ENCODE data around the gene PSMG2.

Gene PSMG2

GRCh38 chr18:12767580-12768155 lies 64.8 kb downstream of the PSMG2 start:
- no peak for DNase-seq

- DNase-seq: no peak
Measured at GRCh38 chr18:12768625-12769024, 65.8 kb downstream of the PSMG2 start.

- DNase-seq: no peak
Measured at GRCh38 chr18:12769136-12769535, 66.3 kb downstream of the PSMG2 start.

GRCh38 chr18:12769644-12770440 lies 67.0 kb downstream of the PSMG2 start:
- no peak for DNase-seq

- DNase-seq: no peak
Measured at GRCh38 chr18:12770469-12771219, 67.8 kb downstream of the PSMG2 start.

- no peak for DNase-seq
Measured at GRCh38 chr18:12772111-12772510, 69.3 kb downstream of the PSMG2 start.

- DNase-seq: no peak
Measured at GRCh38 chr18:12773369-12773768, 70.5 kb downstream of the PSMG2 start.

GRCh38 chr18:12774982-12775381 lies 72.1 kb downstream of the PSMG2 start:
- DNase-seq: peak; percentile 34

Data from NK-92 treated with Interleukin-12 subunit alpha and Interleukin-12 subunit beta, amount 100 ng/mL, for 24 hours (cell line).